Measurements from ENCODE around the gene ADAM8.

ADAM8 gene

DNA sequence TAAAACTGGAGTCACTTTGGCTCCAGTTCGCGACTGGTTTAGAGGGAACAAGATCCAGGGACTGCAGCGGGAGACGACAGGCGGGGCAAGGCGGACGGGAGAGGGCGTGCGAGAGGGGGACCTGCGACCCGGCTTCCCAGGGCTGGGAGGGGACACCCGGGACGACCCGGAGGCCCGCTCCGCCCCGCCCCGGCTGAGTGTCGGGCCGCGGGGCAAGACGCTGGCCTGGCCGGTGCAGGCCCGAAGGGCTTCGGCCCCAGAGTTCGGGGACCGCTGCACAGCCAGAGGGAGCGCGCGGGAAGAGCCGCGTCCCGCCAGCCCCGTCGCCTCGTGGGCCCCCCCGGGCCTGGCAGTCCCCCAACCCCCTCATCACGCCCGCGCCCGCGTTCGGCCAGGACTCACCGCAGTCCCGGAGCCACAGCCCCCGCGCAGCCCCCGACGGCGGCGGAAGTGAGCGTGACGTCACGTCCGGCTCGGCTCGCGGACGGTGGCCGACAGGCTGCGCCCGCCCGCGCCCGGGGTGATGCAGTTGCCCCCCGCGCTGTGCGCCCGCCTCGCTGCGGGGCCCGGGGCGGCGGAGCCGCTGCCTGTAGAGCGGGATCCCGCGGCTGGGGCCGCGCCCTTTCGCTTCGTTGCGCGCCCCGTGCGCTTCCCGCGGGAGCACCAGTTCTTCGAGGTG lies 31.9 kb upstream of the ADAM8 start, which contains the start of the genes TUBGCP2 and ZNF511:
Gene TUBGCP2 (minus strand): TSS at position 452 of the 679 bp plus-strand sequence. CDS start 5,931 bp downstream, outside the sequence.
Gene ZNF511 (plus strand): TSS at position 494 of the 679 bp plus-strand sequence. CDS start 30 bp downstream, at position 524.
- DNase-seq, result peak; percentile 80 to 99 (median 96)

DNA sequence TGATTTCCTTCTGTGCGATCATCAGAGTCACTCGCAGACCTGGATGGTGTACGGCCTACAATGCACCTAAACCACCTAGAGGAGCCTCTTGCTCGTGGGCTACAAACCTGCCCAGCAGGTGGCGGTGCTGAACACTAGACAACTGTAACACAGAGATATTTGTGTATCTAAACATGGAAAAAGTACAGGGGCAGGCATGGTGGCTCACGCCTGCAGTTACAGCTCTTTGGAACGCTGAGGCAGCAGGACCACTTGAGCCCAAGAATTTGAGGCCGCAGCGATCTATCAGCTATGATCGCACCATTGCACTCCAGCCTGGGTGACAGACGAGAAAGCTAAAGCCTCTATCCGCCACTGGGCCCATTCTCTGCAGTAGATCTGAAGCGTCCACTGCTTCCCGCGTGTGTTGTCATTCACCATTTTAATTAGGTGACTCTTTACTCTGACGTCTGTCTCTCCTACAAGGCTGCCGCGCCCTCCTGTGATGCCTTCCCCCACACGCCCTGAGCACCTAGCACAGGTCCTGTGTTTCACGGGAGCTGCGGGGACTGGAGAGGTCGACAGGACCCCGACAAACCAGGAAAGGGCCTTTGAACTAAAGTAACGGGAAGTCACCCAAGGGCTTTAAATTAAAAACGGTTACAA lies 31.2 kb upstream of the ADAM8 start:
- peak; percentile 74 to 89 (median 87) for DNase-seq

DNA sequence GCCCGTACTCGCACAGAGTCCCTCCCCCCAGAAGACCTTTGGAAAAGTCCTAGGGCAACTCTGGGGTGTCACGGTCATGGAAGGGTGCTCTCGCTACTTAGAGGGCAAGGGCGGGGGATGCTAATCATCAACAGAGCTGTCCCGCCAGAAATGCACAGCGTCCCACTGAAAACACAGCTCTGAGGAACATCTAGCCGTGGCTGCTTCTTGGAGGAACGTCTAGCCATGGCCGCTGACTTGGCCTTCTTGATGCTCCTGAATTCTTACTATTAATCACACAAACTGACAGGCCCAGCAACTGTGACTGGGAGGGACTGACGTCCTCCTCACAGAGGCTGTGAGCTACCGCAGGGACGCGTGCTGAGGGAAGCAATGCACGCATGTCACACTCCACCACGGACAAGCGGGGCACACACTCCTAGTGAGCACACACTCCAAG lies 30.3 kb upstream of the ADAM8 start:
- DNase-seq, result no peak

DNA sequence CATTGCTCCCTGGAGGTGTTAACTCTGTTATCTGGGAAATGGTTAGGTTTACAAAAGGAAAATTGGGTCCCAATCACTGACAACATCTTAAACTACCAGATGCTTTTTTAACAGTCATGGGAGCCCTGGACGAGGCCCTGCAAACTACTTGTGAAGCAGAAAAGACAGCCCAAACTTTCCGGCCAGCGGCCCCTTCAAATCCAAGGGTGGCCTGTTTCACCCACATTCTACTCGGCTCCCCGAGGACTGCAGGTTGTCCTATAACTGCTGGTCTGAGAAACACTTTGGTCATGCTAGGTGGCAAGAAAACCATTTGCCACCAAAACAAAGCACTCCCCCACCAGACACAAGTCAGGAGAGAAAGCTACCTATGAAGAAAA lies 29.4 kb upstream of the ADAM8 start:
- DNase-seq, result no peak

DNA sequence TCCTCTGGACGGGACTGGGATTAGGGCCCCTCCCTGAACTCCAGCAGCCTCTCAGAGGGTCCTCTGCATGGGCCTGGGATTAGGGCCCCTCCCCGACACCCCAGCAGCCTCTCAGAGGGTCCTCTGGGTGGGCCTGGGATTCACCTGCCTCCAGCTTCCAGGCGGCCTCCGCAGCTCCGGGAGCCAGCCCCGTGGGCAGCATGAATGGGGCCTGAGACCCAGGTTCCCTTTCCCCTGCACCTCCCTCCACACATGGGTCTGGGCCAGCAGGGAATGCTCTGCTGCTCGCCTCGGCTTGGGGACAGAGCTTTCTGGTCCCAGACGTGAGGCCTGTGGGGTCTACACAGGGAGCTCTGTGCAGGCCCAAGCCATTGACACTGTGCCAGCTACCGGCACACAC lies 26.5 kb upstream of the ADAM8 start:
- DNase-seq, result no peak

DNA sequence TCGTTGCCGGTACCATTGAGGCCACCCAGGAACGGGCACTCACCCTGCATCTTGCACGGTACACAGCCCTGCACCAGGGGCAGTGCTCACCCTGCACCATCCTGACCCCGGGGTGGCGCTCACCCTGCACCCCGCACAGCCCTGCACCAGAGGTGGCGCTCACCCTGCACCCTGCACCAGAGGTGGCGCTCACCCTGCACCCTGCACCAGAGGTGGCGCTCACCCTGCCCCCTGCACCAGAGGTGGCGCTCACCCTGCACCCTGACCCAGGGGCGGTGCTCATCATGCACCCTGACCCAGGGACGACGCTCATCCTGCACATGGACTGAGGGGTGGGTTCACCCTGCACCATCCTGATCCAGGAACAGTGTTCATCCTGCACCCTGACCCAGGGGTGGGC lies 25.6 kb upstream of the ADAM8 start:
- no peak for DNase-seq

DNA sequence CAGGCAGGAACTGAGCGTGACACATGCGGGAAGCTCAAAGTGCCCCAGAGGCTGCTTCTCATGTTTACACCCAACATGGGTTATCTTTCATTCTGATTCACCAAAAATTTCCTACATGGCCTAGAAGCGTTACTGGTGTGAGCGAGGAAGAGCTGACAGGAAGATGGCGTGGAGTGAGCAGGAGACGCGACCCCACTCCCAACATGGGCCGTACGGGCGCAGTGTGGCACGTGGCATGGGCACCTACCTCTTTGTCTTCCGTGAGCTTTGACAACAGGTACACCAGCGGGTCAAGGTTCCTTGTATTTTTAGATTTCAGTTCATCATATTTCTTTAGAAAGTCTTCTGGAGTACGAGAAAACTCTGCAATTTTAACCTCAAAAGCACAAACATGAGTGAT lies 23.1 kb upstream of the ADAM8 start:
- no peak for DNase-seq

DNA sequence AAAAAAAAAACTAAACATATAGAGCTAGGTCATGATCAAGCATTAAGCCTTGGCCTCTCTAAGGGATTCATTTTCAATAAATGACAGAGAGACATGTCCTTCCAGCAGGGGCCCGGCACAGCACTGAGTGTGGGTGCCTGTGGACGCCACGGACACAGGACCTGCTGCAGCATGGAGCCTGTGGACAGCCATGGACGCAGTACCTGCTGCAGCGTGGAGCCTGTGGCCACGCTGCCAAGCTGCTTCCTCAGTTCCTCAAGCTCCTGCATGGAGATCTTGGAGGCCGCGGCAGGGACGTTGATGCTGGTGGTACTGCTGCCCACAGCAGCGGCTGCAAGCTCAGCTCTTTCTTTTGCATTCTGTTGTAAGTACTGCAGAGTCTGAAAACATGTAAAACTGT lies 22.6 kb upstream of the ADAM8 start:
- no peak for DNase-seq

DNA sequence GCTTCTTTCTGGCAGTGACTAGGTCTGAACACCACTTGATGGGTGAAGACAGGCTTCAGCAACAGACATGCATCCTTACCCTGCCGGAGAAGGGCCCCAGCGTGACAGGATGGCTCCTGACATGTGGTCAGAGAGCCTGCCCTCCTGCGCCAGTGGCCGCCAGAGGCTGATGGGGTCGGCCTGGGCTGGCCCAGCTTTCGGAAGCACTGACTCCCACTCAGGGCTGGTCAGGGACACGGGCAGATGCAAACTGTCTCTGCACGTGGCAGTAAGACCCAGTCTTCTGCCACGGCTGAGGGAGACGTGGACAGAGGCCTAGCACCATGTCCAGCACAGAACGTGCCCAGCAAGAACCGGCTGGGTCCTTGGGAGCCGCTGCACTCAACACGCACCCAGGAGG lies 21.8 kb upstream of the ADAM8 start:
- no peak for DNase-seq

DNA sequence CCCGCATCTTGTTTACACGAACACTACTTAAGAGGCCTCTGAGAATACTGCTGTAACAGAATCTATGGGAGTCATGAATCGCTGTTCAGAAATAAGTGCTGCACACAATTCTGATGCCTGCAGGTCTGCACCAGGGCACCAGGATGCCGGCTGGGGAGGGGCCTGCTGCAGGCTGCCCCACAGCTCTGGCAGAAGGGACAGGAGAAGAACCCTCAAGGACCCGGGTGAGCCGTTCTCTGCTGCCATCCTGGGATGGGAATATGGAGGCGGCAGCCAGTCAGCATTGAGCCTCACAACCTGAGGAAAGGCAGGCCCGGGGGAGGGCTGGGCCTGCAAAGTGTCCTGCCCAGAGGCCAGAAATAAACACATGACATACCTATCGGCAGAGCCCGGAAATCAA lies 20.8 kb upstream of the ADAM8 start:
- no peak for DNase-seq

DNA sequence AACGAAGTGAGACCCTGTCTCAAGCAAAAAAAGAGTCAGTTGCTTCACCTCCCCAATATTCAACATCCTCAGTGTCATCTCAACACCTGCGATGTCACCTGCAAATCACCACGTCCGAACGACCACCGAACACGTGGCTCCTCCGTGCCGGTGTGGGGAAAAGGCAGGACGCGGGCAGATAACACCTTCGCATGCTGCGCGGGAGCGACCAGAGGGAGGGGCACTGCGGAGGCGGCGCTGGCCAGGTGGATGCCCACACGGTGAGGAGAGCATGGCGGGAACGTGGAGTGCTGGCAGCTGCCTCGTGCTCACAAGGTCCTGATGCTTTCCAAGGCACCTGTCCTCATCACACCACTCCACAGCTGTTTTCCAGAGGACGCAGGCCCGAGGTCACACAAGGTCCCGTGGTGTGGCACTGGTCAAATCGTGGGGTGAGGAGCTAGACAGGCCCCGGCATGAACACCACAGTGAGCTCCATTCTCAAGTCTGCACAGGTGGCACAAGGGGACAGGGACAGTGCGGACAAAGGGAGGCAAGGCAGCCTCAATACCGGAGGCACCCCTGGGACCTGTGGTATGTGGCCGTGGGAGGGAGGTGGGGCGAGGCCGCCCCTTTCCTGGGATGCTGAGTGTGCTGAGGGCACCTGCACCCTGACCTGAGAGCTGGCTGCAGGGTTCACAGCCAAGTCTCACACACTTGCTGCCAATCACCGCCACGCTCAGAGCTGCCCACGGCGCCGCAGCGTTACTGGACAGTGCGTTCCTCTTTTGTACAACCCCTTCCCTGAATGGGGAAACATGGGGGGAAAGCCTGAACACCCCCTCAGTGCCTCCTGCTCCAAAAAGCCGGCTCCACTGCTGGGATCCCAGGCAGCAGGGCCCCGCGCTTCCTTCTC lies 19.0 kb upstream of the ADAM8 start:
- no peak for DNase-seq

DNA sequence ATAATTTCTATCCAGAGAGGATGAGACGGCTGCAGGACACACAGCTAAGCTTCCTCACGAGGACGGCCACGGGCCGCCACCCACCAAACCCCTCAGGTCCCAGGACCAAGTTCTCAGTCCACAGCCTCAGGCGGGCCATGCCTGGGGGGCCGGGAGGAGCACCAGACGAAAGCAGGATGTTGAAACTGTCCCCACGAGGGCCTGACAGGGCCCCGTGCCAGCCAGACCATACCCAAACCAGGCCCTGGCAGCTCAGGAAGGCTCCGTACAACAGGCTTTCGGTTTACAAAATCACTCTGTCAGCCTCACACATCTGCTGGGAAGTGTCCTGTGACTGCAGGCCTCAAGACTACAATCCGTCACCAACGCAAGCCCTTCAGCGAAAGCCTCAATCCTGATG lies 17.5 kb upstream of the ADAM8 start:
- DNase-seq, result no peak

DNA sequence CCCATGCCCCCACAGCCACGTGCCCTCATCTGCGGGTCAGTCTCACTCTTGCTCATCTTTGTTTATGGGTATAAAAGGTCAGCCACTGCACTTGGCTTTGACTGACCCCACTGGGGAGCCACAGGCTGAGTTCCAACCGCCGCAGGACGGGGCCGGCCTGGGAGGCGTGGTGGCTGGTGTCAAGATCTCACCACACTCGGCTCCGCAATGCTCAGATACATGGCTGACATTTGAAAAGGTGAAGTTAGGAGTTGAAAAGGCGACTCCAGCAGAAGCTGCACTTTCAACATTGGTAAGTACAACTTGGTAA lies 17.1 kb upstream of the ADAM8 start:
- DNase-seq, result no peak

DNA sequence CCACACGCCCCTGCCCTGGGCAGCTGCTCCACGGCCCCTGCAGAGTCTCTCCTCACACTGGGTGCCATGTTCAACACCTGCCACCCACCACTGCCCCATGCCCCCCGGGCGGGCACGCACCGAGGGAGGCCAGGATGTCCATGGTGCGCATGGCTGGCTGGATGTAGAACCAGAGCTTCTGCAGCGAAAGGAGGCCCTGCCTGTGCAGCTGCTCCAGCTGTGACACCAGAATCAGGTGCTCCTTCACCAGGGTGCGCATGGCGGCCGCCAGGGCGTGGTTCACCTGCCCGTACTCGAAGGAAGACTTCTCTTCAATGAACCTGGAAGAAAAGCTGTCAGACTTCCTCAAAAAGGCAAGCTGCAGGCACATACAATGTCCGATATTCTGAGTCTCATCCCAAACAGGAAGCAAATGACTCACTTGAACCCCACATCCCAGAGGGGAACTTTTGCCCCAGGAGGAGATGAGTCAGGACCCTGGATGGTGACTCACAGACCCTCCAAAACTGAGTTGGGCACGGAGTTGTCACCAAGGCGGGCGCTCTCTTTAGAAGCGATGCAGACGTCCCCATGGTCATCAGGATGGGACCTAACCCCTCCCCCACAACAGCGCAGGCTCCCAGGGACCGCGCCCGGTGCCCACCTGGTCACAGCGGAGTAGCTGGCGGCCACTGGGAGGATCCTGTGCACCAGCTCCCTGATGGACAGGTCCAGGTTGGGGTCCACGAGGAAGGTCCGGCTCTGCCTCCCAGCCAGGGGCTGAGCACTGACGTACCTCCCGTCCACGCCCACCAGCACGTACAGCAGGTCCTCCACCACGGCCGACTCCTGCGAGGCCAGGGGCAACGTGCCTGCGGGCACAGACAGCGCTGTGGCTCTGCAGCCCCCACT lies 16.5 kb upstream of the ADAM8 start:
- DNase-seq, result no peak

DNA sequence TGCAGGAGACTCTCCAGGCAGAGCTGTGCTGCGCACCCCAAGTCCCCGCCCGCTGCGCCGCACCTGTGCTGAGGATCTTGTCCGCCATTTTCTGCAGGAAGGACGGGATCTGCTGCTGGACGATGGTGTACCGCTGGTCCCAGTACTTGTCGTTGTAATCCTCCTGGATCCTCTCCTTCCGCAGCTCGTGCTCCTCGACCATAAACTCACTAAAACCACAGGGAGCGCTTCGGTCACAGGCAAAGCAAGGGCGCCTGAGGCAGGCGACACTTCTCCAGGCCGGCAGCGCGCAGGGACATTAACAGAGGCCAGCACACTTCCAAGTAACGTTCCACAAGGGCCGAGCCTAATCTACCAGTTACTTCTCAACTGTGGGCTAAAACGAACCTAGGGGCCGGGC lies 13.1 kb upstream of the ADAM8 start:
- no peak for DNase-seq

DNA sequence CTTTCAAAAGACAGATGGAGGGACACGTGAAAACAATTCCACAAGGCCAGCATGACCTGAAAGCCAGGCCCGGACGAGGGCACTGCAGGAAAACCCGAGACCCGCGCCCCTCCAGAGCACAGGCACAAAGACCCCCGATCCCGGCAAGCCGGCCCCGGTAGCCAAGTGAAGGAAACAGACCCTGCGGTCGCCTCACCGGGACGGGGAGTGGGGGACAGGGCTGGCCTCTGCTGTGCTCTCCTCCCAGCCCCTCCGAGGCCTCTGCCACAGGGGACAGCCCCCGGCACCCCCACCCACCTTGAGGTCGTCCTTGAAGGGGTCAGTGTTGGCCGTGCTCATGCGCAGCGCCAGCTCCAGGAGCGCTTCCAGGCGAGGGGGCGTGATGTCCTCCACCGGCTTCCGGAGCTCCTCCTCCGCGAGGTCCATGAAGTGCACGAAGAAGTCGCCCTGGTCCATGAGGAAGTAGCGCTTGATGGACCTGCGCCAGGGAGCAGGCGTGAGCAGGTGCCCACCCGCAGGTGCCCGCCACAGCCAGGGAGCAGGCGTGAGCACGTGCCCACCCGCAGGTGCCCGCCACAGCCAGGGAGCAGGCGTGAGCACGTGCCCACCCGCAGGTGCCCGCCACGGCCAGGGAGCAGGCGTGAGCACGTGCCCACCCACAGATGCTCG lies 11.3 kb upstream of the ADAM8 start:
- DNase-seq, result no peak

DNA sequence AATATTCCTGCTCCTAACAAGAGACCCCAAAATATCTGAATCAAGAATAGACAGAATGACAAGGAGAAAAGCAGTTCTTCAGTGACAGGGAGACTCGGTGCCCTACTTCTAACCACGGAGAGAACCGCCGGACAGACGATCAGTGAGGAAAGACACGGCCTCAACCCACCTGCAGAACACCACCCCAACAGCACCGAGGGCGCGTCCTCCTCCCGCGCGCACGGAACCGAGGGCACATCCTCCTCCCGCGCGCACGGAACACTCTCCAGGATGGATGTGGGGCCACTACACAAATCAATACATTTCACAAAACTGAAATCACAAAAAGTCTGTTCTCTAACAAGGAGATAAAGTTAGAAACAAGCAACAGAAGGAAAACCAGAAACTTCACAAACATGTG lies 9.7 kb upstream of the ADAM8 start:
- no peak for DNase-seq

DNA sequence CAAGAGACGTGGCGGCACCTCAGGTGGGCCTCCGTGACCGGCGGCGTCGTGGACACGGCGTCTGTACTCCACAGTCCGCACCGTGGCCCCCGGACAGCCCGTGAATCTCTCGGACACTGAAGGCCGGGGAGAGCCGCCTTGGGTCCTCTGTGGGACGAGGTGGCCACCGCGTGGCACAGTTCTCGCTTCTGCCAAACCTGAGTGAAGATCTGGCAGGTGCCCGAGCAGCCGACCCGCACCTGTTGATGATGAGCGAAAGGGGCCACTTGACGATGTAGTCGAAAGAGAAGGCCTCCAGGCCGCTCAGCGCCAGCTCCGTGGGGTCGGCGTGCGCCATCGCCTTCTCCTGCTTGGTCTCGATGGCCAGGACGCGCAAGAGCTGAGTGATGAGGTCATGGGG lies 8.5 kb upstream of the ADAM8 start:
- no peak for DNase-seq

DNA sequence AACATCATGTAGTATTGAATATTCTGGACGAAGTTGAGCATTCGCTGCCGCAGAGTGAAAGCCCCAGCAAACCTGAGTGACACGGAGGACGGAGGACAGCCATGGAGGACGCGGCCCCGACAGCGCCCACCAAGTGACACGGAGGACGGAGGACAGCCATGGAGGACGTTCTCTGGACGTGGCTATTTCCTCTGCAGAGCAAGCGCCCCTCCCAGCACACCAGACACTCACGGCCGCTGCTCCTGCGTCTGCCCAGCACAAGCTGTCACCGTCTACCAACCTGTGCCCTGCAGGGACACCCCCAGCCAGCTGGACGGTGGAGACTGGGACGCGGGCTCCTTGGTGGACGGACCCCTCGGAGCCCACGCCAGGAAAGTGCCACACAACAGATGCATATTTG lies 7.3 kb upstream of the ADAM8 start:
- no peak for DNase-seq

DNA sequence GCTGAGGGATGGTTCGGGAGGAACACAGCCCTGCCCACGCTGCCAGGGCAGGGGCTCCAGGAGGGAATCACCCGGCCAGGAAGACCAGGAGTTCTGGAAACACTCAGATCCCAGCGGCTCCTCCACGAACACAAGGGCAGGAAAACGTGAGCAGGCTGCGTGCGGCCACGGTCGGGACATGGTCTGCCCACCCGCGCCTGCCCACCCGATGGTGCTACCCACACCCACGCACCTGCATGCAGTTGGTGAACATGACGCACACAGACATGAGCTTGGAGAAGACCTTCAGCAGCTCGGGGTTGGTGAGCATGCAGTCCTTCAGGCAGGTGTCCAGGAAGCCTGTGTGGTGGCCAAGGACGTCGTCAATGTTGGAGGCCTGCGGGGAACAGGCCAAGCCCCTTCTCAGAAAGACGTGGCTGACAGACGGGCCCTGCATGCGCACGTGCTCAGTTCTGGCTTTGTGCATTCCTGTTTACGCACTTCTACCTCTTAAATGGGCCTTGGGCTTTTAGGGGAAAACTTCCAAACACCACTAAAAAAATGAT lies 6.2 kb upstream of the ADAM8 start:
- DNase-seq, result no peak

DNA sequence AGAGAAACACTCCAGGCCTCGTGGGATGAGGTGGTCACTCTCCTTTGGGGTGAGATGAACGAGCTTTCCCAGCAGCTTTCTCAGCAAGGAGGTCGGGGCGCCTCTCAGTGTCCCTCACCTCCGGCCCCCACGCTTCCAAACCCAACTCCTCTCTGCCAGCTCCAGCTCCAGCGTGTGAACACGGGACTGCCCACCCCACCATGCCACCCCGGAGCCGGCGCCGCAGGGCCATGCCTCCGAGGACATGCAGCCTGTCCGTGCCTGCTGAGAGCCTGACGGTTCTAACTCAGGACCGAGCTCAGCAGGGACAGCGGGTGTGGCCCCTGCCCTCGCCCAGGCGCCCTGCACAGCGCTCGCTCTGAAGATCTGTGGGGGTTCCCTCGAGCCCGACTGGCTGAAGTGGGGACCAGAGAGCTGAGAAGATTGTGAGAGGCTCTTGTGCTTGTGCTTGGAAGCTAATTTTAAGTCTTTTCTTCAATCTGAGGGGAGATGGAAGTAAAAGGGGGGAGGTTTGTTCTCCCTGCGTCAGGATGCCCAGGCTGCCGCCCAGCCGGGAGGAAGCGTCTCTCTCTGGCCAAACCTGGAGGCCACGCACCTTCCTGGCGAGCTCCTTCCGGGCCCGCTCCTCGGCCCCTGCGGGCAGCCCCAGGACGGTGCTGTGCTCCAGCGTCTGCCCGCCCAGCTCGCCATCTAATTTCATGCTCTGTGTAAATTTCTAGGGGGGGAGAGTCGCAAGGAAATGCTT lies 5.1 kb upstream of the ADAM8 start:
- no peak for DNase-seq
